Erythroblast (primary cell): ENCODE measurements around the gene TALDO1.

Source experiments
- GATA1 ChIP-seq: IDR thresholded peaks from 2 replicates; pipeline ENCODE4 v1.6.1; 2011; ENCODE audit warnings: low read depth, mild to moderate bottlenecking, control low read depth, low read length, moderate library complexity
- POLR2A ChIP-seq: IDR thresholded peaks from 2 replicates; pipeline ENCODE4 v1.6.1; 2011; ENCODE audit warnings: mild to moderate bottlenecking, low read length

- TF ChIP-seq POLR2A (no peak), GATA1 (no peak)
Measured at GRCh38 chr11:796565-797295, 49.5 kb downstream of the TALDO1 start.
